Activated naive CD4-positive, alpha-beta T cell treated with anti-CD3 and anti-CD28 coated beads, Interleukin-2, amount 10 ng/mL, durations not matched to agents 7 days and 5 days (primary cell): ENCODE results near the gene DAAM1.

Experiments
- CTCF ChIA-PET: fragments of 350-600 bp; sonication (Branson Sonifier 250); formaldehyde crosslinking; loops from one replicate; lab custom pipeline; 2021; ENCODE audit warnings: antibody characterized with exemption; lab: Charles Lee
- DNase-seq: peaks from one replicate; pipeline ENCODE4 v3.0.0-alpha.2; 2020
- H3K27ac Mint-ChIP-seq: one replicate; pipeline ENCODE4 v1.8.0; 2021; ENCODE audit warnings: mild to moderate bottlenecking, moderate library complexity, mixed read lengths
- H3K27me3 Mint-ChIP-seq: one replicate; pipeline ENCODE4 v1.8.0; 2021; ENCODE audit warnings: mild to moderate bottlenecking, mixed read lengths
- H3K36me3 Mint-ChIP-seq: one replicate; pipeline ENCODE4 v1.8.0; 2021; ENCODE audit warnings: mixed read lengths
- H3K4me1 Mint-ChIP-seq: one replicate; pipeline ENCODE4 v1.8.0; 2021; ENCODE audit warnings: mixed read lengths
- H3K4me3 Mint-ChIP-seq: one replicate; pipeline ENCODE4 v1.8.0; 2021; ENCODE audit warnings: mild to moderate bottlenecking, moderate library complexity, mixed read lengths
- H3K9me3 Mint-ChIP-seq: one replicate; pipeline ENCODE4 v1.8.0; 2021; ENCODE audit warnings: mixed read lengths

Gene DAAM1

DNA sequence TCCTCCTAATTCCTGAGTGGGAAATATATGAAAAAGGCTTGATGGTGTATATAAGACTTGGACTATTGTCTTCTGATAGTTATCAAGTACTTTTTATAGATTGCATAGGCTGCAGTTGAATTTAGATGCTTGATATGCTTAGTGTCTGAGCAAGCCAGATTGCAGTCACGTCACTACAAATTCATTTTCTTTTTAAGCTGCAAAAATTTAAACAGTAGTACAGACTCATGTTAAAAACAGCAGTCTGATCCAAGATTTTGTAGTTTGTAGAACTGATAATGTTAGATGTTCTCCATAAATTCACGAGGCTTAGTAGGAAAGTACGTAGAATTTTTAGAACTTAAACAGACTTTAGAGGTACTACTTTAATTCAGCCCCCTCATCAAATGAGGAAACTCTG lies 150.3 kb downstream of the DAAM1 start:
- CTCF ChIA-PET, result no interaction called here
- no peaks in the 10 kb centered on the region for H3K9me3 Mint-ChIP-seq
- H3K27ac Mint-ChIP-seq, result no peak overlapping the region
- DNase-seq, result no peak
- H3K27me3 Mint-ChIP-seq, result no peaks in the 10 kb centered on the region
- peaks cover 3% of the 10 kb centered on the region for H3K36me3 Mint-ChIP-seq
- H3K4me3 Mint-ChIP-seq, result no peak overlapping the region
- no peaks in the 10 kb centered on the region for H3K4me1 Mint-ChIP-seq

GRCh38 chr14:59339524-59340330 lies 151.3 kb downstream of the DAAM1 start:
- H3K4me1 Mint-ChIP-seq, result no peaks in the 10 kb centered on the region
- H3K9me3 Mint-ChIP-seq, result no peaks in the 10 kb centered on the region
- CTCF ChIA-PET, result no interaction called here
- H3K27me3 Mint-ChIP-seq, result no peaks in the 10 kb centered on the region
- no peak overlapping the region for H3K4me3 Mint-ChIP-seq
- H3K27ac Mint-ChIP-seq, result no peak overlapping the region
- peaks cover 2% of the 10 kb centered on the region for H3K36me3 Mint-ChIP-seq
- no peak for DNase-seq

- Mint-ChIP-seq H3K4me1 (no peaks in the 10 kb centered on the region), H3K27ac (no peak overlapping the region), H3K27me3 (no peaks in the 10 kb centered on the region), H3K36me3 (peaks cover 2% of the 10 kb centered on the region), H3K4me3 (no peak overlapping the region), H3K9me3 (no peaks in the 10 kb centered on the region)
- CTCF ChIA-PET, result no interaction called here
- DNase-seq, result no peak
Observed at GRCh38 chr14:59341858-59342477, 153.5 kb downstream of the DAAM1 start.

DNA sequence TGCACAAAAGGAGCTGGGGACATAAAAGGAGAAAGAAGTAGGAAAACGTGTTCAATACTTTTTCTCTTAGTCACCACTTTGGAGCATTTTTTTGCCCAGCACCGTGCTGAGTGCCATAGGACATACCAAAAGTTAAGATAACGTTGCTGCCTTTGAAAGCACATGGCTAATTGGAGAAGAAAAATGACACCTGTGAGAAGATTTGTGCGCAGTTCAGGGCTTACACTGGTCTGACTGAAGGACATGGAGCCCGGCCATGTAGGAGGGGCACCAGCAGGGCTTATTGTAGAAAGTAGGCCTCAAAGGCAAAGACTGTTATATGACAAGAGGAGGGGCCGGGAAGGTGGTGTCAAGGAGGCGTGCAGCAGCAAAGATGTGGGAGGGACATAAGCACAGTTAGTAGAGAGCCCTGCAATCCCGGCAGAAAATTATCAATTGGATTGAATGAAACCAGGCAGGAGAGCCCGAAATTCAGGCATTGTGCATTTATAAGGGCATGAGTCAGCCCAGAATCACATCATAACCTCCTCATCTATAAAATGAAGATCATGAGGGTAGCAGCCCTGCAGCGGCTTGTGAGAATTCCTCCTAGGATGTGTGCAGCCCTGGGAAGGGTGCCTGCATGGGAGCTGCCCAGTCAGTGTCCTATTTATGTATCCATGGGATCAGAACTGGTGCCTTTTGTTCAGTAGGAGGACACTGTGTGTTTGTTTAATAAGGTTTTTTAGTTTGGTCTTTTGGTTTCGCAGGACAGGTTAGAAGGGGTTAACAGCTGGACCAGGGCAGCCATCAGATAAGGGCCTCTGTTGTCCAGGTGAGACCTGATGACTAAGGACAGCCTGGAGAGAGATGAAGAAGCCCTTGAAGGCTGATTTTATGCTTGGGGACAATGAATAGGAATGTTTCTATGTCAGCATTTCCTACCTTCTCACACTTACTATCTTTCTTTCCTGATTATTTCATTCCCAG lies 154.3 kb downstream of the DAAM1 start:
- Mint-ChIP-seq H3K4me1 (no peaks in the 10 kb centered on the region), H3K9me3 (no peaks in the 10 kb centered on the region), H3K36me3 (peaks cover 2% of the 10 kb centered on the region), H3K27me3 (no peaks in the 10 kb centered on the region), H3K27ac (no peak overlapping the region), H3K4me3 (no peak overlapping the region)
- CTCF ChIA-PET, result no interaction called here
- DNase-seq, result no peak

DNA sequence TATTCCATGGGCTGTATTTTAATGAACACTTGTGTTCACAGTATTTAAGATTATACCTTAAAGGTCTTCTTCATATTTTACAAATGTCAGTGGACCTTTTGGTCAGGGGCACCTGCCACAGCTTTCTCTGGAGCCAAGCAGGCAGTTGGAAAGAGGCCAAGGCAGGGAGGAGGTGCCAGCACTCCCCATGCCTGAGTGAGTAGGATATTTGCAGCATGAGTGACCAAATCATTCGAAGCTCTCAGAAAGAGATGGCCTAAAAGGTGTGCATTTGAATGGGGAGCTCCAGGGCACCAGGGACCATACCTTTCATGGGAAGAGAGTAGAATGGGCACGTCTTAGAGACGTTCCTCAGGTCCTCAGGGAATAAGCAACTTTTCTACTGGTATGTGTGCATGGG lies 155.1 kb downstream of the DAAM1 start:
- no peak overlapping the region for H3K27ac Mint-ChIP-seq
- no peaks in the 10 kb centered on the region for H3K4me1 Mint-ChIP-seq
- H3K4me3 Mint-ChIP-seq, result no peak overlapping the region
- DNase-seq, result no peak
- no peaks in the 10 kb centered on the region for H3K27me3 Mint-ChIP-seq
- CTCF ChIA-PET, result no interaction called here
- peaks cover 2% of the 10 kb centered on the region for H3K36me3 Mint-ChIP-seq
- no peaks in the 10 kb centered on the region for H3K9me3 Mint-ChIP-seq

GRCh38 chr14:59344016-59344415 lies 155.5 kb downstream of the DAAM1 start:
- Mint-ChIP-seq H3K9me3 (no peaks in the 10 kb centered on the region), H3K4me3 (no peak overlapping the region)
- CTCF ChIA-PET, result no interaction called here

DNA sequence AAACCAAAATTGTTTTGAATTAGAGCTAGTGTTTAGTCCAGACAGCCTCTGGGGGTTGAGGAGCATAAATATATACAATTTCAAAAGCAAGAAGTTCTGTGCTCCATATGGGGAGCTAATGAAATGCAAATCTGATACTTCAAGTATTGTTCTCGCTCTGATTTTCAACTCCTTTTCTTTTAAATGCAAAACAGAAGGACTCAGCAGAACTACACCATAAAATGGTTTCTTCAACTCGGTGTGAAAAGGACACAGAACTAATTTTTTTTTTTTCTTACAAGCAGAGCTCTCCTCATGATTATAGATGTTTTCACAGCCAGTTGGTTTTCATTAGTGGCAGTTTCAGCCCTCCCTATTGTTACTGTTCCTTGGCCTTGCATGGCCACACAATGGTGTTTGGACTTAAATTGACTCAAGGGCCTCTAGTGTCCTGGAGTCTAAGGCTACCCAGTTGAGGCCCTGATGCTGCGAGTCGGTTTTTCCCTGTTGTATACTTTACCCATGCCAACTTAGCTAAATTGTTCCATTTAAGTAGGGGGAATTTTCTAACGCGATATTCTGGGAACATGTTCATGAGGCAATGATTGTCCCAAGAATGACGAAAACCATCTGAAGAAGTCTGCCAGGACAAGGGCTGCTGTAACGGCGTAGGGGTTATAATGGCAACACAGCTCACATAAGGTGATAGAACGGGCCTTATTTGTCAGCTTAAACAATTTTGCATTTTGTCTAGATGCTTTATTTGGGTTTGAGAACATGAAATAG lies 156.4 kb downstream of the DAAM1 start:
- Mint-ChIP-seq H3K27me3 (no peaks in the 10 kb centered on the region), H3K4me1 (no peaks in the 10 kb centered on the region), H3K36me3 (peaks cover under 1% of the 10 kb centered on the region), H3K27ac (no peak overlapping the region), H3K4me3 (no peak overlapping the region), H3K9me3 (no peaks in the 10 kb centered on the region)
- CTCF ChIA-PET, result no interaction called here
- DNase-seq, result no peak

More at GRCh38 chr14:59344016-59344415, 155.5 kb downstream of the DAAM1 start:
- DNase-seq, result no peak
- H3K36me3 Mint-ChIP-seq, result peaks cover 2% of the 10 kb centered on the region
- no peak overlapping the region for H3K27ac Mint-ChIP-seq
- no peaks in the 10 kb centered on the region for H3K27me3 Mint-ChIP-seq
- H3K4me1 Mint-ChIP-seq, result no peaks in the 10 kb centered on the region

DNA sequence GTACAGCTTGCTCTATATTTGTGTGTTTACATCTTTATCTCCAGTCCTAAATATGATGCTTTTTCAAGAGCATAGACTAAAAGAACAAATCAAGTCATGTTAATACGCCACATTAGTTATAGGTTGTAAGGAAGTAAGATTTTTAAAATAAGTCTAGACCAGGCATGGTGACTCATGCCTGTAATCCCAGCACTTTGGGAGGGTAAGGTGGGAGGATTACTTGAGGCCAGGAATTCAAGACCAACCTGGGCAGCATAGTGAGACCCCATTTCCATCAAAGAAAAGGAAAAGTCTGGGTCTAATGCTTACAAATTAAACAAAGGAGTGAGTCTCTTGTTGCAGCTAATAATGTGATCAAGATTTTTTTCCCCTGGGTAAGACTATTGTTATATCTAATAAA lies 157.9 kb downstream of the DAAM1 start:
- H3K4me1 Mint-ChIP-seq, result no peaks in the 10 kb centered on the region
- no peak overlapping the region for H3K27ac Mint-ChIP-seq

GRCh38 chr14:59346796-59347510 lies 158.5 kb downstream of the DAAM1 start:
- DNase-seq, result no peak
- Mint-ChIP-seq H3K9me3 (no peaks in the 10 kb centered on the region), H3K27me3 (no peaks in the 10 kb centered on the region), H3K36me3 (no peaks in the 10 kb centered on the region), H3K4me3 (no peak overlapping the region), H3K27ac (no peak overlapping the region), H3K4me1 (no peaks in the 10 kb centered on the region)
- CTCF ChIA-PET, result no interaction called here

More for the DNA sequence above, 157.9 kb downstream of the DAAM1 start:
- Mint-ChIP-seq H3K4me3 (no peak overlapping the region), H3K27me3 (no peaks in the 10 kb centered on the region), H3K36me3 (no peaks in the 10 kb centered on the region), H3K9me3 (no peaks in the 10 kb centered on the region)
- CTCF ChIA-PET, result no interaction called here
- no peak for DNase-seq

- DNase-seq, result no peak
- Mint-ChIP-seq H3K36me3 (no peaks in the 10 kb centered on the region), H3K4me1 (no peaks in the 10 kb centered on the region), H3K4me3 (no peak overlapping the region), H3K9me3 (no peaks in the 10 kb centered on the region), H3K27me3 (no peaks in the 10 kb centered on the region), H3K27ac (no peak overlapping the region)
- CTCF ChIA-PET, result no interaction called here
Observed at GRCh38 chr14:59347511-59347900, 159.0 kb downstream of the DAAM1 start.

- H3K4me1 Mint-ChIP-seq, result no peaks in the 10 kb centered on the region
- no peaks in the 10 kb centered on the region for H3K27me3 Mint-ChIP-seq
- no peak for DNase-seq
- no peaks in the 10 kb centered on the region for H3K9me3 Mint-ChIP-seq
- H3K27ac Mint-ChIP-seq, result no peak overlapping the region
- H3K4me3 Mint-ChIP-seq, result no peak overlapping the region
- CTCF ChIA-PET, result no interaction called here
- no peaks in the 10 kb centered on the region for H3K36me3 Mint-ChIP-seq
Observed at GRCh38 chr14:59347915-59348314, 159.4 kb downstream of the DAAM1 start.

DNA sequence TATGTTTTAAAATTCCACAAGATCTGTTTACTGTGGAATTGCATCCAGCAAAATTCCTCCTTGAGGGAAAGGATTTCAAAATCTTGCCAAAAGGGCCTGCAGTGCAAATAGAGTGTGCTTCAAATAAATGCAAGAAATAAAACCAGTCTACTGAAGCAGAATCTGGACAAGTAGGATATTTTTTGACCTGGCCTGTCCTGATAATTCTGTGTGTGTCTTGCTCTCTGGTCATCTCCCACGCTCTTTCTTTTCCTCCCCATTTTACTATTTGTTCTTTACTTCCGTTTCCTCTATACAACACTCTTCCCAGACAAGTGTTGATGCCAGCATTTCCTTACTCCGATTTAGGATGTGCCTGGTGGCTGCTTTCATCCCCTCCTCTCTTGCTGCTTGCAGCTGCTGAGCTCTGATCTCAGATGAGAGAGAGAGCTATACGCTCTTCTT lies 160.8 kb downstream of the DAAM1 start:
- Mint-ChIP-seq H3K4me1 (no peaks in the 10 kb centered on the region), H3K27me3 (no peaks in the 10 kb centered on the region), H3K36me3 (peaks cover 3% of the 10 kb centered on the region), H3K9me3 (no peaks in the 10 kb centered on the region), H3K27ac (no peak overlapping the region), H3K4me3 (no peak overlapping the region)
- CTCF ChIA-PET, result interaction anchor here (1.0 kb wide), 1 partner anchor 13 kb away, joined by 3 read pairs; no protein-coding TSS in a partner anchor
- DNase-seq, result no peak

GRCh38 chr14:59352961-59353360 lies 164.5 kb downstream of the DAAM1 start:
- no peaks in the 10 kb centered on the region for H3K27me3 Mint-ChIP-seq
- DNase-seq, result no peak
- no peaks in the 10 kb centered on the region for H3K4me1 Mint-ChIP-seq
- peaks cover 8% of the 10 kb centered on the region for H3K36me3 Mint-ChIP-seq
- H3K4me3 Mint-ChIP-seq, result no peak overlapping the region
- no peak overlapping the region for H3K27ac Mint-ChIP-seq
- CTCF ChIA-PET, result no interaction called here
- H3K9me3 Mint-ChIP-seq, result no peaks in the 10 kb centered on the region
